ENCODE measurements around the gene CD44.

The CD44 gene

DNA sequence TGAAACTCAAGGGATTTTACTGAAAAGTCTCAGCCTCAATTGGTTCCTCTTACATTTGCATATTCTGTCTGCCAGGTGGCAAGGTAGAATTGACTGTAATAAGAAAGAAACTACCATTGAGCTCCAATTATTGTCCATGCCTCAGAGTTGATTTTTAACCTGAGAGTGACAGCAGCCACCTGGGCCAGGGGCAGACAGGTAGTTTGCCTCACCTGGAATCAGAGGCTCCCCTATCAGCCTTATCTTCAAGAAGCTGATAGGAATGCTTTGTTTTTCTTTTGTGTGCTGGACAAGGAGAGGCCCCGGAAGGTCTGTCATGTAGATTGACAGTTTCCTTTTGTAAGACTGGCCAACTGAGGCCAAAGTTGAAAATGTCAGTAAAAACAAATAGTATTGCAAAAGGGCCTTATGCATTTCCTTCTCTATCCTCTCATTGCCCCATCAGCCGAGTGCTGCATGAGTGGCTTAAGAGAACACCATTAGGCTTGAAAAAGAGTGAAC lies 34.1 kb downstream of the CD44 start:
- Histone ChIP-seq H3K4me1 (no peaks in the 10 kb centered on the region), H3K4me3 (ENCODE audit: low read depth, low read length) (no peak overlapping the region), H3K36me3 (no peaks in the 10 kb centered on the region), H3K27me3 (no peaks in the 10 kb centered on the region), H3K9me3 (no peaks in the 10 kb centered on the region)
- no peak for TF ChIP-seq CTCF (IDR thresholded peaks at IDR 0.05; ENCODE audit: low read depth, low read length)
- DNase-seq, result no peak

DNA sequence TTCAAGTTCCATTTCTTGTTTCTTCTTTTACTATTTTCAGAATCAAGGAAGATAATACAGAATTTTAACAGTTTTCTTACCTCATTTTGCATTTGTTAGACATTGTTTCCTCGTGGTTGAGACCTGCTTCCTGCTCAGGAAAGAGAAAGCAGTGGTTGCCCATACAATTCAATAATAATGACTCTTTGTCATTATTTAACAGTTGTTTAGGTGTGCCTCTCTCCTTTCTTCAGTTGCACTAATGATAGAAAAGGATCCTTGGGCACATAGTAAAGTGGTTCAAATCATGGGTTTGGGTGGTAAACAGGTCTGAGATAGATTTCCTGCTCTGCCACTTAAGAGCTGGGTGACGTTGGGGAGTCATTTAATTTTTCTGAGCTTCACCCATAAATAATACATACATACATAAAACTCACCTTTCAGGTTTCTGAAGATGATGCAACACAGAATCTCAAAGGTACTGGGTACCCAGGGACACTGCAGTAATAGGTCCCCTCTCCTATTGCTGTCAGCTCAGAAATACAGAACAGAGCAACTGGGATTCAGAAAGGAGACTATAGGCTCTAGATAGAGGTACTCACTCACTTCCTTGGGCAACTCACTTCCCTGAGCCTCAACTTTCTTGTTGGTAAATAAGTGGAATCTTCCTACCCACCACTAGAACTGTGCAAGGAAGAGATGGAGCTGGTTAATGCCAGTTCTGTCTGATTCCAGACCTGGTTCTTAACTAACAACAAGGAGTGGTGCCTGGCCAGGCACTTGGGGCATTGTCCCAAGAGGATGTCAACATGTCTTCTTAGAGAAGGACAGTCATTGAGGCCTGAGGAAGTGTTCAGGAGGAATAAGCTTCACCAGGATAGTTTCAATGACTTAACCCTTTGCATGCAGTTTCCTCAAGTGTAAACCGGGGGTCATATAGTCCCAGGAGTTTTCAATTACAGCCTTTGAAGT lies 34.9 kb downstream of the CD44 start:
- Histone ChIP-seq H3K9me3 (no peaks in the 10 kb centered on the region), H3K4me3 (ENCODE audit: low read depth, low read length) (no peak overlapping the region), H3K27me3 (no peaks in the 10 kb centered on the region), H3K4me1 (no peaks in the 10 kb centered on the region), H3K36me3 (no peaks in the 10 kb centered on the region)
- no peak for DNase-seq
- TF ChIP-seq CTCF (IDR thresholded peaks at IDR 0.05; ENCODE audit: low read depth, low read length), result no peak

- DNase-seq, result no peak
Measured at GRCh38 chr11:35174666-35175065, 35.7 kb downstream of the CD44 start.

GRCh38 chr11:35177370-35177769 lies 38.4 kb downstream of the CD44 start:
- H3K27me3 ChIP-seq, result no peaks in the 10 kb centered on the region
- no peak for DNase-seq
- TF ChIP-seq CTCF (IDR thresholded peaks at IDR 0.05; ENCODE audit: low read depth, low read length), result no peak
- H3K4me3 ChIP-seq (ENCODE audit: low read depth, low read length), result no peak overlapping the region
- no peaks in the 10 kb centered on the region for H3K4me1 ChIP-seq
- no peaks in the 10 kb centered on the region for H3K36me3 ChIP-seq
- H3K9me3 ChIP-seq, result no peaks in the 10 kb centered on the region

More at GRCh38 chr11:35174666-35175065, 35.7 kb downstream of the CD44 start:
- no peaks in the 10 kb centered on the region for H3K9me3 ChIP-seq
- no peaks in the 10 kb centered on the region for H3K4me1 ChIP-seq
- H3K36me3 ChIP-seq, result no peaks in the 10 kb centered on the region
- no peaks in the 10 kb centered on the region for H3K27me3 ChIP-seq
- no peak for TF ChIP-seq CTCF (IDR thresholded peaks at IDR 0.05; ENCODE audit: low read depth, low read length)
- no peak overlapping the region for H3K4me3 ChIP-seq (ENCODE audit: low read depth, low read length)

- TF ChIP-seq CTCF (IDR thresholded peaks at IDR 0.05; ENCODE audit: low read depth, low read length), result no peak
- no peak overlapping the region for H3K4me3 ChIP-seq (ENCODE audit: low read depth, low read length)
- no peaks in the 10 kb centered on the region for H3K4me1 ChIP-seq
- DNase-seq, result no peak
- H3K36me3 ChIP-seq, result no peaks in the 10 kb centered on the region
- H3K9me3 ChIP-seq, result no peaks in the 10 kb centered on the region
- no peaks in the 10 kb centered on the region for H3K27me3 ChIP-seq
Measured at GRCh38 chr11:35178067-35178805, 39.3 kb downstream of the CD44 start.
